K562 (cell line): ENCODE data around the gene CD93. TPM values are rescaled to one million over a fixed set of nuclear protein-coding genes. Genes with fewer than 3 reads are reported as not detected.

Source experiments
- BCL6 ChIP-seq: fragments of 250-450 bp; sonication (Bioruptor Pico); IDR thresholded peaks from 2 replicates; pipeline ENCODE4 v1.4.0; 2020
- BRF1 ChIP-seq: IDR thresholded peaks from 3 replicates; pipeline ENCODE4 v1.6.1; 2011; ENCODE audit warnings: borderline replicate concordance, mild to moderate bottlenecking; ENCODE audit not compliant: insufficient read length; ENCODE audit errors: extremely low read depth
- CHCHD3 ChIP-seq: fragments of 250-450 bp; sonication (Bioruptor Pico); IDR thresholded peaks from 2 replicates; pipeline ENCODE4 v2.1.2; 2022; ENCODE audit warnings: mild to moderate bottlenecking
- ESRRA ChIP-seq: fragments of 450-650 bp; IDR thresholded peaks from 2 replicates; pipeline ENCODE4 v1.6.1; 2014; ENCODE audit warnings: low read depth, mild to moderate bottlenecking, moderate library complexity, borderline replicate concordance
- FOSL1 ChIP-seq: fragments of 200-800 bp; sonication (Bioruptor generic); conservative IDR thresholded peaks from 2 replicates; pipeline ENCODE4 v1.6.1; 2016; ENCODE audit warnings: missing genetic modification characterization, missing compliant biosample characterization
- HMBOX1 ChIP-seq: sonication (generic); IDR thresholded peaks from 2 replicates; pipeline ENCODE4 v1.6.1; 2016
- KDM4B ChIP-seq, 2 experiments: fragments of 450-650 bp in 1 of 2; sonication (generic) in 1 of 2; IDR thresholded peaks; 2 replicates each; pipeline ENCODE4 v1.6.1; 2016 to 2017; ENCODE audit warnings: borderline replicate concordance in 2 of 2, antibody characterized with exemption in 1 of 2, low read depth in 1 of 2, mild to moderate bottlenecking in 1 of 2
- L3MBTL2 ChIP-seq: fragments of 450-650 bp; IDR thresholded peaks from 2 replicates; pipeline ENCODE4 v1.6.1; 2016; ENCODE audit warnings: mild to moderate bottlenecking, moderate library complexity
- MAFF ChIP-seq: IDR thresholded peaks from 2 replicates; pipeline ENCODE4 v1.6.1; 2012; ENCODE audit warnings: low read length, improper control_type of control experiment
- MAFG ChIP-seq: fragments of 450-650 bp; conservative IDR thresholded peaks from 2 replicates; pipeline ENCODE4 v1.6.1; 2016; ENCODE audit warnings: missing genetic modification characterization, missing compliant biosample characterization
- MTF1 ChIP-seq: fragments of 250-450 bp; sonication (Bioruptor Pico); IDR thresholded peaks from 2 replicates; pipeline ENCODE4 v1.9.0; 2021; ENCODE audit warnings: moderate library complexity, mild to moderate bottlenecking, inconsistent platforms, borderline replicate concordance
- NCOA2 ChIP-seq, 2 experiments: fragments of 450-650 bp; IDR thresholded peaks; 2 replicates each; pipeline ENCODE4 v1.6.1; 2018; ENCODE audit warnings: mild to moderate bottlenecking in 2 of 2, moderate library complexity in 1 of 2; ENCODE audit not compliant: partially characterized antibody in 2 of 2
- RBBP5 ChIP-seq: fragments of 200-600 bp; sonication (generic); IDR thresholded peaks from 2 replicates; pipeline ENCODE4 v1.6.1; 2012; ENCODE audit warnings: borderline replicate concordance, mild to moderate bottlenecking, low read length, control low read depth, inconsistent platforms; ENCODE audit not compliant: insufficient read depth, poor library complexity, severe bottlenecking
- RNF219 ChIP-seq: fragments of 250-450 bp; sonication (Bioruptor Pico); IDR thresholded peaks from 2 replicates; pipeline ENCODE4 v1.5.0; 2022; ENCODE audit warnings: mild to moderate bottlenecking
- SMAD3 ChIP-seq: fragments of 450-650 bp; formaldehyde crosslinking; conservative IDR thresholded peaks from 2 replicates; pipeline ENCODE4 v1.4.0; 2020; ENCODE audit warnings: mild to moderate bottlenecking
- TAF15 ChIP-seq: fragments of 200-400 bp; formaldehyde crosslinking; IDR thresholded peaks from 2 replicates; pipeline ENCODE4 v1.6.1; 2017; ENCODE audit warnings: mild to moderate bottlenecking, low read depth, low read length, moderate library complexity
- TAF9B ChIP-seq: fragments of 450-650 bp; IDR thresholded peaks from 2 replicates; pipeline ENCODE4 v1.6.1; 2018; ENCODE audit warnings: mild to moderate bottlenecking; ENCODE audit not compliant: partially characterized antibody
- TCF15 ChIP-seq: fragments of 250-450 bp; sonication (Bioruptor Pico); IDR thresholded peaks from 2 replicates; pipeline ENCODE4 v1.8.0; 2022; ENCODE audit warnings: moderate library complexity, mild to moderate bottlenecking, inconsistent platforms
- ZC3H11A ChIP-seq: IDR thresholded peaks from 2 replicates; pipeline ENCODE4 v1.6.1; 2012; ENCODE audit warnings: low read depth, low read length, improper control_type of control experiment
- ZNF445 ChIP-seq: fragments of 250-450 bp; sonication (Bioruptor Pico); IDR thresholded peaks from 2 replicates; pipeline ENCODE4 v1.4.0; 2020; ENCODE audit warnings: low read depth, mild to moderate bottlenecking, moderate library complexity
- ZNF518B ChIP-seq: fragments of 250-450 bp; sonication (Bioruptor Pico); IDR thresholded peaks from 2 replicates; pipeline ENCODE4 v1.5.0; 2021; ENCODE audit warnings: mild to moderate bottlenecking, moderate library complexity
- ZNF764 ChIP-seq: fragments of 250-450 bp; sonication (Bioruptor Pico); IDR thresholded peaks from 2 replicates; pipeline ENCODE4 v1.4.0; 2020; ENCODE audit warnings: low read depth, mild to moderate bottlenecking, moderate library complexity
- polyA plus RNA-seq, 8 experiments: library from polyadenylated mRNA; depleted of rRNA in 4 of 8; stranded (reverse) in 5 of 8; unstranded in 3 of 8; fragments of >200 nt; fragmentation: Nextera tagmentation in 2 of 8; fragmentation: Illumina TruSeq in 1 of 8; extraction: Ambion mirVana in 2 of 8; extraction: Trizol in 1 of 8; gene quantifications; 2 replicates each; pipeline versions ENCODE4 v1.2.1 to v1.2.3, GENCODE V29; 2011 to 2014; ENCODE audit warnings: inconsistent platforms in 1 of 8, missing spikeins in 1 of 8
- total RNA-seq, 7 experiments: library from RNA; depleted of rRNA in 6 of 7; stranded (reverse); fragments of >200 nt in 6 of 7; fragmentation: Illumina TruSeq in 2 of 7; extraction: Trizol in 2 of 7; gene quantifications; 2 replicates each; pipeline versions ENCODE4 v1.2.1 to v1.2.3, GENCODE V29; 2011 to 2021; ENCODE audit warnings: low replicate concordance in 1 of 7

CD93 gene
- total and polyA plus RNA-seq, 9 of the 15 experiments (the other 6 are each of a cell fraction or from before 2014, with no cell fraction given): 0.03 to 0.20 (median 0.05) TPM

- TF ChIP-seq KDM4B (IDR thresholded peaks at IDR 0.05; ENCODE audit: borderline replicate concordance in 2 of 2, low read depth in 1 of 2) (no peak), ESRRA (no peak; the same call in 1 of the 2 replicates), ZNF764 (CRISPR knock-in tag) (no peak), BCL6 (CRISPR knock-in tag) (no peak), FOSL1 (tag) (peak; percentile 47), CHCHD3 (CRISPR knock-in tag) (no peak), NCOA2 (IDR thresholded peaks at IDR 0.05; ENCODE audit: partially characterized antibody in 2 of 2) (no peak), RBBP5 (no peak), ZC3H11A (no peak), TAF15 (no peak), ZNF445 (CRISPR knock-in tag) (no peak), L3MBTL2 (peak; percentile 58; the same call in 1 of the 2 replicates), BRF1 (no peak), TCF15 (no peak), HMBOX1 (0 out of 2 replicates have a peak, but pooled peaks have one; percentile 22), RNF219 (CRISPR knock-in tag) (no peak), MTF1 (no peak), TAF9B (no peak), ZNF518B (CRISPR knock-in tag) (no peak), SMAD3 (CRISPR knock-in tag) (no peak), MAFF (no peak), MAFG (tag) (no peak)
These were observed 6.2 kb upstream of the CD93 start (continued) for GRCh38 chr20:23092384-23092756.
